Endodermal cell (in vitro differentiated cells): ENCODE data around the gene CFAP77. TPM values are rescaled to one million over a fixed set of nuclear protein-coding genes. Genes with fewer than 3 reads are reported as not detected.

ENCODE experiments used
- DNase-seq: peaks from one replicate; pipeline ENCODE4 v3.0.0-alpha.2; 2017
- H3K27ac ChIP-seq: 2 replicates; pipeline ENCODE4 v1.5.1; 2013; ENCODE audit warnings: mild to moderate bottlenecking, low read depth, low read length, moderate library complexity
- H3K27me3 ChIP-seq: 2 replicates; pipeline ENCODE4 v1.6.1; 2013; ENCODE audit warnings: mild to moderate bottlenecking, low read length, moderate library complexity; ENCODE audit not compliant: insufficient read depth, control insufficient read depth, poor library complexity, severe bottlenecking
- H3K36me3 ChIP-seq: 2 replicates; pipeline ENCODE4 v1.7.0; 2013; ENCODE audit warnings: mild to moderate bottlenecking, low read length, moderate library complexity; ENCODE audit not compliant: control insufficient read depth, insufficient read depth
- H3K4me1 ChIP-seq: one replicate; pipeline ENCODE4 v1.7.0; 2013; ENCODE audit warnings: low read length; ENCODE audit not compliant: control insufficient read depth, insufficient read depth
- H3K4me3 ChIP-seq: 2 replicates; pipeline ENCODE4 v1.5.1; 2013; ENCODE audit warnings: mild to moderate bottlenecking, low read length, moderate library complexity
- H3K9ac ChIP-seq: 2 replicates; pipeline ENCODE4 v1.6.1; 2013; ENCODE audit warnings: mild to moderate bottlenecking, low read length, moderate library complexity; ENCODE audit not compliant: poor library complexity, severe bottlenecking; ENCODE audit errors: extremely low read depth
- H3K9me3 ChIP-seq: 2 replicates; pipeline ENCODE4 v1.6.1; 2013; ENCODE audit warnings: mild to moderate bottlenecking, low read length, moderate library complexity; ENCODE audit not compliant: control insufficient read depth
- H3K27ac Mint-ChIP-seq: 2 replicates; pipeline ENCODE4 v1.8.0; 2020; ENCODE audit warnings: mixed read lengths
- H3K27me3 Mint-ChIP-seq: 2 replicates; pipeline ENCODE4 v1.8.0; 2021; ENCODE audit warnings: mild to moderate bottlenecking, mixed read lengths; ENCODE audit not compliant: insufficient read depth
- H3K36me3 Mint-ChIP-seq: 2 replicates; pipeline ENCODE4 v1.8.0; 2020; ENCODE audit warnings: low read depth, mixed read lengths
- H3K4me1 Mint-ChIP-seq: 2 replicates; pipeline ENCODE4 v1.8.0; 2020; ENCODE audit warnings: mixed read lengths
- H3K4me3 Mint-ChIP-seq: 2 replicates; pipeline ENCODE4 v1.8.0; 2020; ENCODE audit warnings: mild to moderate bottlenecking, moderate library complexity, mixed read lengths
- H3K9me3 Mint-ChIP-seq: 2 replicates; pipeline ENCODE4 v1.8.0; 2020; ENCODE audit warnings: mild to moderate bottlenecking, mixed read lengths
- WGBS, 2 experiments: methylation state at CpG; one replicate each; pipeline versions ENCODE4 v1.1.5 to v1.1.7; 2013; ENCODE audit warnings: missing lambda C conversion rate in 2 of 2, mixed read lengths in 1 of 2; ENCODE audit not compliant: insufficient coverage in 1 of 2, insufficient read length in 1 of 2; 5-methylcytosine and 5-hydroxymethylcytosine counted together
- total RNA-seq, 2 donors: library from RNA; stranded (reverse); fragmentation: NEBNext Ultra II Directional in 1 of 2; extraction: Animal tissue kit (Norgen Biotek cat#: 25700) in 1 of 2; gene quantifications; 2 replicates in 1 of 2; 3 replicates in 1 of 2; pipeline ENCODE4 v1.2.1, GENCODE V29; 2021
- TF ChIP-seq, protein P1 (sequence below): fragments of 200-600 bp; sonication (generic); conservative IDR thresholded peaks from 2 replicates; pipeline ENCODE4 v1.5.0; 2021; ENCODE audit warnings: antibody characterized with exemption, mild to moderate bottlenecking

The CFAP77 gene
- total RNA-seq, 2 donors from 2014 or later, result 1.7 to 2.2 TPM

DNA sequence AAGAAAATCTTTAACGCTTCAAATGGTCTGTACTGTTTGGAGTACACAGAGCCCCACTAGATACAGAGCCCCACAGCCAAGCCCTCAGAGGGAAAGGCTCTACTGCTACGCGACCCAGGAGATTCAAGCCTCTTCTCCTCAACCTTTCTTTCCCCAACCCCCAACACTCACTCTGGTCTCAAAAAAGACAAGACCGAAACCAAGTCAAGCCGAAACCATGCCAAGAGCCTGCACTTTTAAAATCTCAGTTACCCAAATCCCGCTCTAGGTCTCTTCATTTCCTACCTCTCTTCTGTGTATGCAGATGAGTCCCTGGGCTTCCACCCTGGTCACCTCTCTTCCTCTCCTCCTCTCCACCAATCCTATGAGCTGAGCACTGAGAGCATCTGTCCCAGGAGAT lies 204.3 kb downstream of the CFAP77 start:
- WGBS, 2 experiments, result 84 to 85% methylated on average over 5 to 6 of the region's 6 CpGs
- H3K9me3 Mint-ChIP-seq, result no peaks in the 10 kb centered on the region
- H3K4me1 Mint-ChIP-seq, result peaks cover 6% of the 10 kb centered on the region
- DNase-seq, result no peak
- H3K27me3 Mint-ChIP-seq, result no peaks in the 10 kb centered on the region
- H3K4me3 Mint-ChIP-seq, result no peak overlapping the region
- Histone ChIP-seq H3K36me3 (peaks cover 99% of the 10 kb centered on the region), H3K4me1 (no peaks in the 10 kb centered on the region), H3K9me3 (no peaks in the 10 kb centered on the region), H3K4me3 (no peak overlapping the region), H3K9ac (no peak overlapping the region), H3K27me3 (no peaks in the 10 kb centered on the region), H3K27ac (no peak overlapping the region)
- peaks cover 91% of the 10 kb centered on the region for H3K36me3 Mint-ChIP-seq
- H3K27ac Mint-ChIP-seq, result no peak overlapping the region
- TF ChIP-seq, protein P1, sequence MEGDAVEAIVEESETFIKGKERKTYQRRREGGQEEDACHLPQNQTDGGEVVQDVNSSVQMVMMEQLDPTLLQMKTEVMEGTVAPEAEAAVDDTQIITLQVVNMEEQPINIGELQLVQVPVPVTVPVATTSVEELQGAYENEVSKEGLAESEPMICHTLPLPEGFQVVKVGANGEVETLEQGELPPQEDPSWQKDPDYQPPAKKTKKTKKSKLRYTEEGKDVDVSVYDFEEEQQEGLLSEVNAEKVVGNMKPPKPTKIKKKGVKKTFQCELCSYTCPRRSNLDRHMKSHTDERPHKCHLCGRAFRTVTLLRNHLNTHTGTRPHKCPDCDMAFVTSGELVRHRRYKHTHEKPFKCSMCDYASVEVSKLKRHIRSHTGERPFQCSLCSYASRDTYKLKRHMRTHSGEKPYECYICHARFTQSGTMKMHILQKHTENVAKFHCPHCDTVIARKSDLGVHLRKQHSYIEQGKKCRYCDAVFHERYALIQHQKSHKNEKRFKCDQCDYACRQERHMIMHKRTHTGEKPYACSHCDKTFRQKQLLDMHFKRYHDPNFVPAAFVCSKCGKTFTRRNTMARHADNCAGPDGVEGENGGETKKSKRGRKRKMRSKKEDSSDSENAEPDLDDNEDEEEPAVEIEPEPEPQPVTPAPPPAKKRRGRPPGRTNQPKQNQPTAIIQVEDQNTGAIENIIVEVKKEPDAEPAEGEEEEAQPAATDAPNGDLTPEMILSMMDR, result no peak

DNA sequence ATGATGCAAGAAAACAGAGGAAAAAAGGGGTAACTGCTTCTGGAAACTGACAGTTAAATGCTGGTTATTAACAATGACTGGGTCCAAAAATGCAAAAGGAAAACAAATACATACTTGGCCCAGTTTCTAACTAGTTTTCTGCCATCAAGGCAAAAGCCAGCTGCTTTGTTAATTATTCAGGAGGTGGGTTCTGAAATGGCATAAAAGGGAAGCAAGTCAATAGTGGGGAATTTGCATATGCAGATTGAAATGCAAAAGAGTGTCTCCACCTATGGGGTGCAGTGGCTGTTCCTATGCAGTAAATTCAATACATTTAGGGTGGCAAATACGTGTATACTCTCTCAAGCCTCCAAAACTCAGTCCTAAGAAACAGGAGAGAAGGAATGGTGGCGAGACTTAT lies 205.8 kb downstream of the CFAP77 start:
- DNase-seq, result no peak
- H3K4me3 Mint-ChIP-seq, result no peak overlapping the region
- peaks cover 88% of the 10 kb centered on the region for H3K36me3 Mint-ChIP-seq
- H3K9me3 Mint-ChIP-seq, result no peaks in the 10 kb centered on the region
- Histone ChIP-seq H3K9ac (no peak overlapping the region), H3K4me3 (no peak overlapping the region), H3K36me3 (peaks cover 99% of the 10 kb centered on the region), H3K27ac (no peak overlapping the region), H3K27me3 (no peaks in the 10 kb centered on the region), H3K4me1 (no peaks in the 10 kb centered on the region), H3K9me3 (no peaks in the 10 kb centered on the region)
- H3K27me3 Mint-ChIP-seq, result no peaks in the 10 kb centered on the region
- 85 to 91% methylated on average over 1 to 2 of the region's 2 CpGs for WGBS, 2 experiments
- TF ChIP-seq, protein P1, result no peak
- H3K4me1 Mint-ChIP-seq, result peaks cover 6% of the 10 kb centered on the region
- H3K27ac Mint-ChIP-seq, result no peak overlapping the region

DNA sequence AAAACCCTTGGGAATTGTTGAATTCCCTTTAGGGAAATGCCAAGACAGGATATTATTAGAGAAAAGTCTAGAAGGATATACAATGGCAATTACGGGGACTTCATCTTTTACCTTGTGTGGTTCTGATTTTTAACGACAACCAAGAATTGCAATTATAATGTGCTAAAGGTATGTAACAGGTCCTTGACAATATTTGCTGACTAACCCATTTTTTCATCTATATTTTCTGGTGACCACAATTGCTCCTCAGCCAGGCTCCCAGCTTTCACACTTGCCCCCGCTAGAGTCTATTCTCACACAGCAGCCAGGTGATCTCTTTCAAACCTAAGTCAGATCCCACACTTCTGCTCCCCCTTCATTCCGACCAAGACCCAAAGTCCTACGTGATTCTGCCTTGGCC lies 206.7 kb downstream of the CFAP77 start:
- no peaks in the 10 kb centered on the region for H3K9me3 ChIP-seq
- peaks cover 99% of the 10 kb centered on the region for H3K36me3 ChIP-seq
- no peak overlapping the region for H3K9ac ChIP-seq
- no peaks in the 10 kb centered on the region for H3K9me3 Mint-ChIP-seq
- TF ChIP-seq, protein P1, result no peak
- peaks cover 6% of the 10 kb centered on the region for H3K4me1 Mint-ChIP-seq
- DNase-seq, result no peak
- no peak overlapping the region for H3K4me3 Mint-ChIP-seq
- WGBS, 2 experiments, result 88 to 93% methylated on average over 5 of the region's 5 CpGs
- H3K4me1 ChIP-seq, result no peaks in the 10 kb centered on the region
- no peaks in the 10 kb centered on the region for H3K27me3 Mint-ChIP-seq
- H3K27ac Mint-ChIP-seq, result no peak overlapping the region
- peaks cover 80% of the 10 kb centered on the region for H3K36me3 Mint-ChIP-seq
- no peak overlapping the region for H3K4me3 ChIP-seq
- H3K27me3 ChIP-seq, result no peaks in the 10 kb centered on the region
- H3K27ac ChIP-seq, result no peak overlapping the region
